Endothelial cell of umbilical vein (primary cell): ENCODE data around the gene CCND1. TPM values are rescaled to one million over a fixed set of nuclear protein-coding genes. Genes with fewer than 3 reads are reported as not detected.

Experiments
- BruUV-seq: library from RNA; stranded (reverse); fragments of 400-500 nt; replicated peaks from 2 replicates; lab custom pipeline; 2021; lab: Mats Ljungman, UMichigan
- CTCF ChIA-PET: fragments of 300-600, 350-600 bp; sonication (Branson Sonifier 250); formaldehyde crosslinking; loops from one replicate; lab custom pipeline; 2021; ENCODE audit warnings: antibody characterized with exemption, inconsistent platforms; lab: Charles Lee
- POLR2A ChIA-PET: fragments of 300-600, 350-600 bp; sonication (Branson Sonifier 250); formaldehyde crosslinking; loops from one replicate; lab custom pipeline; 2021; ENCODE audit warnings: antibody characterized with exemption, inconsistent platforms; lab: Charles Lee
- DNase-seq: peaks from one replicate; pipeline ENCODE4 v3.0.0-alpha.2; 2011; ENCODE audit warnings: low read depth, low spot score
- FAIRE-seq: peaks from 2 replicates; lab custom pipeline; 2011; peaks lifted over from hg19 to GRCh38; lab: Jason Lieb, UNC
- H2AFZ ChIP-seq: 2 replicates; pipeline ENCODE4 v1.6.0; 2012; ENCODE audit warnings: low read depth, low read length, control low read depth, inconsistent platforms
- H3K27ac ChIP-seq: 2 replicates; pipeline ENCODE4 v1.5.1; 2011; ENCODE audit warnings: low read depth, mild to moderate bottlenecking, control low read depth, low read length, moderate library complexity; ENCODE audit not compliant: insufficient read depth
- H3K27me3 ChIP-seq, 2 experiments: 2 replicates each; pipeline versions ENCODE4 v1.6.0 to v1.6.1; 2011; ENCODE audit warnings: low read length in 2 of 2, mixed read lengths in 1 of 2; ENCODE audit not compliant: control insufficient read depth in 2 of 2, insufficient read depth in 2 of 2
- H3K36me3 ChIP-seq, 2 experiments: 2 replicates in 1 of 2; 3 replicates in 1 of 2; pipeline ENCODE4 v1.5.1; 2011; ENCODE audit warnings: low read length in 2 of 2, mild to moderate bottlenecking in 1 of 2, moderate library complexity in 1 of 2; ENCODE audit not compliant: control insufficient read depth in 2 of 2, insufficient read depth in 2 of 2; ENCODE audit errors: extremely low read depth in 1 of 2
- H3K4me1 ChIP-seq: 3 replicates; pipeline ENCODE4 v1.5.1; 2011; ENCODE audit warnings: mild to moderate bottlenecking, low read length; ENCODE audit not compliant: control insufficient read depth, insufficient read depth; ENCODE audit errors: extremely low read depth
- H3K4me2 ChIP-seq: 2 replicates; pipeline ENCODE4 v1.6.1; 2011; ENCODE audit warnings: low read length, control low read depth, mixed read lengths; ENCODE audit not compliant: insufficient read depth
- H3K4me3 ChIP-seq, 3 experiments: fragments of 200-600 bp in 1 of 3; sonication (generic), shearing (Covaris generic) in 1 of 3; replicated peaks in 1 of 3; 2 replicates each; pipeline ENCODE4 v1.5.1; 2011 to 2016; ENCODE audit warnings: control low read depth in 3 of 3, low read length in 3 of 3, mild to moderate bottlenecking in 2 of 3, inconsistent platforms in 1 of 3, low read depth in 1 of 3, moderate library complexity in 1 of 3; ENCODE audit not compliant: insufficient read depth in 1 of 3
- H3K79me2 ChIP-seq: 2 replicates; pipeline ENCODE4 v1.6.0; 2012; ENCODE audit warnings: low read length, inconsistent platforms; ENCODE audit not compliant: control insufficient read depth, insufficient read depth
- H3K9ac ChIP-seq: replicated peaks from 2 replicates; pipeline ENCODE3; 2011; ENCODE audit warnings: low read length, control low read depth; ENCODE audit not compliant: insufficient read depth; ENCODE audit errors: extremely low read depth
- H3K9me1 ChIP-seq: replicated peaks from 3 replicates; pipeline ENCODE4 v1.6.0; 2011; ENCODE audit warnings: mild to moderate bottlenecking, low read length; ENCODE audit not compliant: control insufficient read depth, insufficient read depth; ENCODE audit errors: extremely low read depth
- H3K9me3 ChIP-seq: replicated peaks from 2 replicates; pipeline ENCODE4 v1.5.1; 2012; ENCODE audit warnings: low read length, inconsistent platforms; ENCODE audit not compliant: control insufficient read depth, insufficient read depth
- H4K20me1 ChIP-seq: replicated peaks from 2 replicates; pipeline ENCODE3; 2011; ENCODE audit warnings: mild to moderate bottlenecking, low read length; ENCODE audit not compliant: control insufficient read depth, insufficient read depth; ENCODE audit errors: extremely low read depth
- EZH2 ChIP-seq: IDR thresholded peaks from 2 replicates; pipeline ENCODE4 v1.6.1; 2012; ENCODE audit warnings: borderline replicate concordance, low read depth, mild to moderate bottlenecking, moderate library complexity, low read length, inconsistent platforms; ENCODE audit not compliant: severe bottlenecking
- FOS ChIP-seq: IDR thresholded peaks from 2 replicates; pipeline ENCODE4 v1.6.1; 2011; ENCODE audit warnings: mild to moderate bottlenecking, low read length, moderate library complexity, borderline replicate concordance; ENCODE audit not compliant: insufficient read depth
- GATA2 ChIP-seq: IDR thresholded peaks from 2 replicates; pipeline ENCODE4 v1.7.0; 2011; ENCODE audit warnings: low read depth, mild to moderate bottlenecking, moderate library complexity, mixed read lengths, low read length; ENCODE audit not compliant: insufficient read length, insufficient read depth
- JUN ChIP-seq: IDR thresholded peaks from 2 replicates; pipeline ENCODE4 v1.6.1; 2011; ENCODE audit warnings: borderline replicate concordance, low read depth; ENCODE audit not compliant: insufficient read length, insufficient read depth
- MYC ChIP-seq: IDR thresholded peaks from one replicate; pipeline ENCODE4 v1.6.1; 2011; ENCODE audit warnings: mild to moderate bottlenecking, low read depth, low read length
- POLR2A ChIP-seq: IDR thresholded peaks from 2 replicates; pipeline ENCODE4 v1.6.1; 2012; ENCODE audit warnings: low read depth, mild to moderate bottlenecking, control low read depth, low read length
- POLR2AphosphoS5 ChIP-seq: IDR thresholded peaks from 2 replicates; pipeline ENCODE4 v1.6.1; 2012; ENCODE audit warnings: low read depth, mild to moderate bottlenecking, control low read depth, low read length, moderate library complexity; ENCODE audit not compliant: insufficient read depth
- dilution Hi-C: fragments of 300-500 bp; cut with MboI; formaldehyde crosslinking; loops from one replicate; pipeline ENCODE4 v1.15.0; 2019; ENCODE audit warnings: low sequenced_read_pairs; ENCODE audit not compliant: extremely low pct_ligation_motif_present
- intact Hi-C: fragments of 100-400 bp; cut with micrococcal nuclease; formaldehyde crosslinking; loops from one replicate; pipeline ENCODE4 v1.10.0; 2022
- polyA plus RNA-seq, 4 experiments: library from polyadenylated mRNA; depleted of rRNA in 3 of 4; stranded (reverse) in 3 of 4; unstranded in 1 of 4; fragments of >200 nt; gene quantifications; 2 replicates each; pipeline versions ENCODE4 v1.2.1 to v1.2.3, GENCODE V29; 2011 to 2012; ENCODE audit warnings: missing spikeins in 1 of 4
- total RNA-seq: library from RNA; stranded (reverse); gene quantifications from 2 replicates; pipeline ENCODE4 v1.2.3, GENCODE V29; 2021
- TF ChIP-seq, protein P1 (sequence below): IDR thresholded peaks from 2 replicates; pipeline ENCODE4 v1.6.1; 2011; ENCODE audit not compliant: insufficient read depth, insufficient read length
- TF ChIP-seq, protein P2 (sequence below), 2 donors: IDR thresholded peaks; 1 replicate in 1 of 2; 2 replicates in 1 of 2; pipeline ENCODE4 v1.5.1; 2011; ENCODE audit warnings: low read length in 2 of 2, mild to moderate bottlenecking in 2 of 2, moderate library complexity in 2 of 2, control low read depth in 1 of 2, inconsistent platforms in 1 of 2, low read depth in 1 of 2; ENCODE audit not compliant: insufficient read depth in 1 of 2; ENCODE audit errors: extremely low read depth in 1 of 2

The CCND1 gene
- total and polyA plus RNA-seq, 2 donors (not counting 3 experiments of a cell fraction or from before 2014, with no cell fraction given) = 98.7 to 370 TPM

GRCh38 chr11:69593851-69594250, 47.1 kb upstream of the CCND1 start:
- Histone ChIP-seq H2AFZ (no peak overlapping the region), H3K36me3 (no peaks in the 10 kb centered on the region), H3K9ac (no peak overlapping the region), H3K27ac (no peak overlapping the region), H4K20me1 (no peaks in the 10 kb centered on the region), H3K9me1 (no peaks in the 10 kb centered on the region), H3K79me2 (no peaks in the 10 kb centered on the region), H3K27me3 (no peaks in the 10 kb centered on the region), H3K9me3 (no peaks in the 10 kb centered on the region), H3K4me2 (no peak overlapping the region), H3K4me3 (no peak overlapping the region), H3K4me1 (no peaks in the 10 kb centered on the region)
- BruUV-seq = no TSS peak
- no peak for FAIRE-seq
- TF ChIP-seq POLR2AphosphoS5 (no peak), EZH2 (no peak)
- TF ChIP-seq, protein P1, sequence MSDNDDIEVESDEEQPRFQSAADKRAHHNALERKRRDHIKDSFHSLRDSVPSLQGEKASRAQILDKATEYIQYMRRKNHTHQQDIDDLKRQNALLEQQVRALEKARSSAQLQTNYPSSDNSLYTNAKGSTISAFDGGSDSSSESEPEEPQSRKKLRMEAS = no peak
- TF ChIP-seq, protein P2, sequence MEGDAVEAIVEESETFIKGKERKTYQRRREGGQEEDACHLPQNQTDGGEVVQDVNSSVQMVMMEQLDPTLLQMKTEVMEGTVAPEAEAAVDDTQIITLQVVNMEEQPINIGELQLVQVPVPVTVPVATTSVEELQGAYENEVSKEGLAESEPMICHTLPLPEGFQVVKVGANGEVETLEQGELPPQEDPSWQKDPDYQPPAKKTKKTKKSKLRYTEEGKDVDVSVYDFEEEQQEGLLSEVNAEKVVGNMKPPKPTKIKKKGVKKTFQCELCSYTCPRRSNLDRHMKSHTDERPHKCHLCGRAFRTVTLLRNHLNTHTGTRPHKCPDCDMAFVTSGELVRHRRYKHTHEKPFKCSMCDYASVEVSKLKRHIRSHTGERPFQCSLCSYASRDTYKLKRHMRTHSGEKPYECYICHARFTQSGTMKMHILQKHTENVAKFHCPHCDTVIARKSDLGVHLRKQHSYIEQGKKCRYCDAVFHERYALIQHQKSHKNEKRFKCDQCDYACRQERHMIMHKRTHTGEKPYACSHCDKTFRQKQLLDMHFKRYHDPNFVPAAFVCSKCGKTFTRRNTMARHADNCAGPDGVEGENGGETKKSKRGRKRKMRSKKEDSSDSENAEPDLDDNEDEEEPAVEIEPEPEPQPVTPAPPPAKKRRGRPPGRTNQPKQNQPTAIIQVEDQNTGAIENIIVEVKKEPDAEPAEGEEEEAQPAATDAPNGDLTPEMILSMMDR (IDR thresholded peaks at IDR 0.05; ENCODE audit: extremely low read depth in 1 of 2, insufficient read depth in 1 of 2, low read depth in 1 of 2, low read length in 2 of 2) = no peak
- dilution Hi-C loops = no loop called here
- no peak for DNase-seq
- CTCF ChIA-PET = no interaction called here
- intact Hi-C loops = no loop called here
- POLR2A ChIA-PET = no interaction called here

- no peak overlapping the region for H3K4me3 ChIP-seq
- no peak overlapping the region for H2AFZ ChIP-seq
- no peak overlapping the region for H3K9ac ChIP-seq
- H3K4me2 ChIP-seq = no peak overlapping the region
- no peaks in the 10 kb centered on the region for H3K4me1 ChIP-seq
- no peaks in the 10 kb centered on the region for H3K9me1 ChIP-seq
- H3K79me2 ChIP-seq = no peaks in the 10 kb centered on the region
- DNase-seq (no peak), FAIRE-seq (no peak)
- no TSS peak for BruUV-seq
- intact Hi-C loops (no loop called here), dilution Hi-C loops (no loop called here)
- no peak overlapping the region for H3K27ac ChIP-seq
- no peaks in the 10 kb centered on the region for H3K36me3 ChIP-seq
- no peaks in the 10 kb centered on the region for H3K27me3 ChIP-seq
- TF ChIP-seq, protein P2 (IDR thresholded peaks at IDR 0.05; ENCODE audit: extremely low read depth in 1 of 2, insufficient read depth in 1 of 2, low read depth in 1 of 2, low read length in 2 of 2) = no peak
- TF ChIP-seq EZH2 = no peak
- TF ChIP-seq, protein P1 = no peak
- TF ChIP-seq POLR2A = no peak
- no peak for TF ChIP-seq JUN
- no peak for TF ChIP-seq GATA2
- TF ChIP-seq POLR2AphosphoS5 = no peak
- TF ChIP-seq FOS = no peak
- no peak for TF ChIP-seq MYC
- no peaks in the 10 kb centered on the region for H3K9me3 ChIP-seq
- no peaks in the 10 kb centered on the region for H4K20me1 ChIP-seq
- POLR2A ChIA-PET = no interaction called here
- CTCF ChIA-PET = no interaction called here
Observed at GRCh38 chr11:69594481-69594880, 46.5 kb upstream of the CCND1 start.
